Thoracic aorta (tissue), 2 donors: ENCODE data around the gene GZF1. TPM values are rescaled to one million over a fixed set of nuclear protein-coding genes. Genes with fewer than 3 reads are reported as not detected.
A peak's percentile ranks its signal among the peaks of the same experiment; 100 is the strongest.

Experiments used
- ATAC-seq: fragments of 150-250 bp; one replicate; pipeline ENCODE4 v1.8.0; 2017; ENCODE audit warnings: low read depth; ENCODE audit not compliant: insufficient number of reproducible peaks, low FRiP score
- DNase-seq: peaks from one replicate; pipeline ENCODE4 v3.0.0-alpha.2; 2020; ENCODE audit warnings: low spot score
- H3K27ac ChIP-seq, 2 donors: fragments of 200-600 bp; sonication (generic); 1 replicate in 1 of 2; 2 replicates in 1 of 2; pipeline ENCODE4 v1.5.1; 2016; ENCODE audit warnings: mild to moderate bottlenecking in 2 of 2, moderate library complexity in 2 of 2
- H3K27me3 ChIP-seq: fragments of 200-600 bp; sonication (generic); replicated peaks from 2 replicates; pipeline ENCODE4 v1.6.0; 2016; ENCODE audit warnings: mild to moderate bottlenecking; ENCODE audit not compliant: insufficient read depth
- H3K36me3 ChIP-seq: fragments of 200-600 bp; sonication (generic); one replicate; pipeline ENCODE4 v1.5.1; 2016
- H3K4me1 ChIP-seq, 2 donors: fragments of 200-600 bp; sonication (generic); 1 replicate in 1 of 2; 2 replicates in 1 of 2; pipeline versions ENCODE4 v1.5.1 to v1.6.0; 2016; ENCODE audit warnings: low read depth in 2 of 2, mild to moderate bottlenecking in 1 of 2; ENCODE audit not compliant: control insufficient read depth in 1 of 2
- H3K4me3 ChIP-seq: fragments of 200-600 bp; sonication (generic); 2 replicates; pipeline ENCODE4 v1.5.1; 2016; ENCODE audit warnings: mild to moderate bottlenecking
- H3K9me3 ChIP-seq: fragments of 200-600 bp; sonication (generic); 2 replicates; pipeline ENCODE4 v1.5.1; 2016
- total RNA-seq, 2 donors: library from RNA; depleted of rRNA; stranded (reverse); fragments of >200 nt; gene quantifications; one replicate each; pipeline versions ENCODE4 v1.1.0 to v1.2.3, GENCODE V29; 2016
- TF ChIP-seq, protein P1 (sequence below): fragments of 200-600 bp; sonication (generic); IDR thresholded peaks from one replicate; pipeline ENCODE4 v1.5.1; 2019; ENCODE audit warnings: antibody characterized with exemption

Gene GZF1
- total RNA-seq, 2 donors from 2014 or later = 14.5 to 18.9 TPM

DNA sequence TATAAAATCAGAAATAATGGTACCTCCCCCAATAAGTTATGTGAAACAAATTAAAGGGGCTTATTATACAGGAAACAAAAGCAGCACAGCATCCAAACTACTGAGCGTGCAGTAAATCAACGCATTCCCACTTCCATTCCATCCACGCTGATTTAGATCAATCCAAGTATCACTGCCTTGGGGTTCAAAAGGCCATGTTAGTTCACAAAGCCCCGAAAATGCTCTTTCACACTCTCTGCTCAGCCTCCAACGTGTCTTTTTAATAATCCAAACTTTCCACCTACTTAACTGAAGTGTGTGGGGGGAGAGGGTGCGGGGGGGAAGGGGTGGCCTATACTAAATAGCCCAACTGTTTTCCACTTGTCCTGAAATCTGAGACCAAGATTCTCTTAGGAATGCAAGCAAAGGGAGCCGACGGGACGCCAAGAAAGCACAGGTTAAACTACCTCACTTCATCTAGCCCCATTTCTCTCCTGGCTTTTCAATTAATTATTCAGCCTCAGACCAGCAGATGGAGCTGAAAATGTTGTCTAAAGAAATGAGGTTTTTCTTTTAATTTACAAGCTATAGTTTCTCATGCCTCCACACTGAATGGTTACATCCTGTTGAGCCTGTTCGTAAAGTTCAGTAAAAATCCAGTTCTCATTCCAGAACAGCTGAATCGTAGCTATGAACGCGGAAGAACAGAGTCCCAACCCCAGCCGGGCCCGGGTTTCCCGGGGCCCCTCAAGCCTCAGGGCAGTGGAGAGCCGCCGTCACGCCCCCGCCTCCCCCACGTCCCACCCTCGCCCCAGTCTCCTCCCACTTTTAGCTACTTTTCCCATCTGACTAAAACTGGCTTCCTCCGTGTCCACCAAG lies 12.4 kb upstream of the GZF1 start:
- no peak for ATAC-seq
- TF ChIP-seq, protein P1, sequence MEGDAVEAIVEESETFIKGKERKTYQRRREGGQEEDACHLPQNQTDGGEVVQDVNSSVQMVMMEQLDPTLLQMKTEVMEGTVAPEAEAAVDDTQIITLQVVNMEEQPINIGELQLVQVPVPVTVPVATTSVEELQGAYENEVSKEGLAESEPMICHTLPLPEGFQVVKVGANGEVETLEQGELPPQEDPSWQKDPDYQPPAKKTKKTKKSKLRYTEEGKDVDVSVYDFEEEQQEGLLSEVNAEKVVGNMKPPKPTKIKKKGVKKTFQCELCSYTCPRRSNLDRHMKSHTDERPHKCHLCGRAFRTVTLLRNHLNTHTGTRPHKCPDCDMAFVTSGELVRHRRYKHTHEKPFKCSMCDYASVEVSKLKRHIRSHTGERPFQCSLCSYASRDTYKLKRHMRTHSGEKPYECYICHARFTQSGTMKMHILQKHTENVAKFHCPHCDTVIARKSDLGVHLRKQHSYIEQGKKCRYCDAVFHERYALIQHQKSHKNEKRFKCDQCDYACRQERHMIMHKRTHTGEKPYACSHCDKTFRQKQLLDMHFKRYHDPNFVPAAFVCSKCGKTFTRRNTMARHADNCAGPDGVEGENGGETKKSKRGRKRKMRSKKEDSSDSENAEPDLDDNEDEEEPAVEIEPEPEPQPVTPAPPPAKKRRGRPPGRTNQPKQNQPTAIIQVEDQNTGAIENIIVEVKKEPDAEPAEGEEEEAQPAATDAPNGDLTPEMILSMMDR = peak; percentile 43
- Histone ChIP-seq H3K27ac (peak overlapping the region; percentile 95 to 99), H3K4me1 (peaks cover 20 to 22% of the 10 kb centered on the region in 2 donors), H3K9me3 (no peaks in the 10 kb centered on the region), H3K36me3 (peaks cover 6% of the 10 kb centered on the region), H3K27me3 (no peaks in the 10 kb centered on the region), H3K4me3 (peak overlapping the region; percentile 96)
- DNase-seq = peak; percentile 50

DNA sequence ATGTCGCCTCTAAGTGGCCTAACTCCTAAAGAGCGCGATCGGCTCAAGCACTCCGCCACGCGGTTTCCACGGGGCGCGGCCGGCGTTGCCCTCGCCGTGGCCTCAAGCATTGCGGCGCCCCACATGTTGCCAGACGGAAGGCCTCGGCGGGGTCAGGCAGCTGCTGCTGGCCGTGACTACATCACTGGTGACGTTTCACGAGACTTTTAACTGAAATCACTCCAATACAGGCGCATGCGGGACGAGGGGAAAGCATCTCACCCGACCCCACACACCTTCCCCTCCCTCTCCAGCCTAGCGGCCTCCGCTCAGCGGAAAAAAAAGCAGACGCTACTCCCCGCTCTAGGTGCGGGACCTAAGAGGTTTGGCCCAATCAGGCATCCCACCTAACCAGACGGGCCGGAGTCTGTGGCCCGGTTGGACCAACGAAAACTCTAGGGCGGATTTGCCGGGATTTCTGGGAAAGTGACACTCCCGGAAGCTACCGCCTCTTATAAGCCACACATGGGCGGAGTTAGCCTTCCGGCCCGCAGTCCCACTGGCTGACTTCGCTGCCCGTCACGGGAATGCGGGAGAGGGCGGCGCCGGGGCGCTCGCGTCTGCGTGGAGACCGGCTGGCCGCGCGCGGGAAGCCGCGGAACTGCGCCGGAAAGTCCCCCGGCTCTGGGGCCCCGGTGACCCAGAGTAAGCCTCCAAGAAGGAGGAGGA lies 11.6 kb upstream of the GZF1 start, which contains the start of gene NXT1:
TSS of gene NXT1 (plus strand) at position 596 of the 708 bp plus-strand sequence. CDS start 3,251 bp downstream, outside the sequence.
- TF ChIP-seq, protein P1 = no peak
- Histone ChIP-seq H3K27ac (peak within 1 kb of the TSS; percentile 95 to 99), H3K9me3 (no peaks in the 10 kb centered on the region), H3K27me3 (no peaks in the 10 kb centered on the region), H3K36me3 (peaks cover 6% of the 10 kb centered on the region), H3K4me1 (peaks cover 20 to 22% of the 10 kb centered on the region in 2 donors), H3K4me3 (peak within 1 kb of the TSS; percentile 96)
- ATAC-seq = peak; percentile 94
- DNase-seq = peak; percentile 85

DNA sequence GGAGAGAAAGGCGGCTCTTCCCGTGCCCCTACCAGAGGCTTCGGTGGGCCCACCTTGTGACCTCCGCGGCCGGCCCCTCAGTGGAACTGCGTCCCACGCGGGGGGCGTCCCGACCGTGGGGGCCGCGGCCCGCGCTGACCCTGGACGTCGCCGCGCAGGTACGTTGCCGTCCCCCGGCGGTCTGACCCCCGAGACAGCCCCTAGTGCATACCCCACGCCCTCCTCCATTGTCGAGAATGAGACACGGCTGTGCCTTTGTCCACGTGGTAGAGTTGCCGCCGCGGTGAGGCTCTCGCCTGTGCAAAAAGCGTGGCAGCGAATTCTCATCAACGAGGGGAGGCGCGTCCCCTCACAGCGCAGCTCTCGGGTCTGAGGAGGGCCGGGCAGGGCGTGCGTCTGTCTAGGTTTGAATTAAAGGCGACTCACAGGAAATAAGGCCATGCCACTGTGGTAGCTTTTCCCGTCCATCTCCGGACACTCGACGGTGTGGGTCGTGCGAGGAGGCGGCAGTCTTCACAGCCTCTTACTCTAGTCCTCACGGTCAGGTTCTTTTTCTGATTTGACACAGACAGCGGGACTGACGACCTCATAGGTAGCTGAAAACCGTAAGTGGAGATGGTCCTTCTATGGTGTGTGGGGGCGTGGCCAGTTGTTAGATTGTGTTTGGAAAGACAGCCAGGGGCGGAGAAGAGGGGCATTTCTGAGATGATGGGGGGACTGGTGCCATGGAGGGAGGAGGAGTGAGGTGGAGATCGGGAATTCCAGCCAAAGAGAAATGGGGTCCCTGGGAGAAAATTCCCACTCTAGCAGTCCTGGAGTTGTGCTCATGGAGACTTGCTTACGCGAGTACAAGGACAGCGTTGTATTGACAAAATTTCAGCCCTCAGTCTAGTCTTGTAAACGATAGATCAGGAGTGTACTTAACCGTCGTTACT lies 10.8 kb upstream of the GZF1 start:
- peak overlapping the region; percentile 95 to 99 for H3K27ac ChIP-seq
- H3K36me3 ChIP-seq = peaks cover 6% of the 10 kb centered on the region
- H3K9me3 ChIP-seq = no peaks in the 10 kb centered on the region
- ATAC-seq (peak; percentile 20), DNase-seq (no peak)
- H3K4me1 ChIP-seq = peaks cover 20 to 22% of the 10 kb centered on the region in 2 donors
- TF ChIP-seq, protein P1 = no peak
- no peaks in the 10 kb centered on the region for H3K27me3 ChIP-seq
- H3K4me3 ChIP-seq = peak overlapping the region; percentile 96

DNA sequence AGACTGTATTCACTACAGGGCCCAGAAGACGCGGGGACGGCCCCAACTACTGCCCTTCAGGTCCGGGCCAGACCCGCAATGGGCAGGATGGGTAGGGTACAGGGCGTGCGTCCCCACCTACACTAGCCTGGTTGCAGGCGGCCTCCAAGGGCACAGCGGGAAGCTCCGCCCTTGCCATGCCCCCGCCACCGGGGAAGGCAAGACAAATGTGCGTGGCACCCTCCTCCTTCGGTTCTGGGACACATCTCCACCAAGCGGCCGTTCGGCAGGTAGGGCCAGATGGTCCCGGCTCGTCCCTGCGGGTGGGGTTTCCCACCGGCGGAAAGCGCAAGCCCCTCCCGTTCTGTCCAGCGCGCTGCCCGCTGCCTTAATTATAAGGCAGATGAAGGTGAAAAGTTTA lies 5.8 kb upstream of the GZF1 start:
- TF ChIP-seq, protein P1 = no peak
- Histone ChIP-seq H3K9me3 (no peaks in the 10 kb centered on the region), H3K27me3 (no peaks in the 10 kb centered on the region), H3K27ac (no peak overlapping the region), H3K4me1 (peaks cover 16 to 31% of the 10 kb centered on the region in 2 donors), H3K4me3 (no peak overlapping the region), H3K36me3 (peaks cover 6% of the 10 kb centered on the region)
- DNase-seq = no peak
- ATAC-seq = no peak
